Karpas-422 (cell line): Measurements from ENCODE around the gene IREB2. TPM values are rescaled to one million over a fixed set of nuclear protein-coding genes. Genes with fewer than 3 reads are reported as not detected.
A peak's percentile ranks its signal among the peaks of the same experiment; 100 is the strongest.
"Not testable (repeated sequence)": the region's sequence is repeated elsewhere in the genome, so short reads cannot be mapped to it uniquely, and the experiment has no call there.

Experiments used
- DNase-seq: peaks from one replicate; pipeline ENCODE4 v3.0.0-alpha.2; 2015
- H2AFZ ChIP-seq: fragments of 200-600 bp; sonication (generic); 2 replicates; pipeline ENCODE4 v1.6.1; 2014; ENCODE audit warnings: antibody characterized with exemption, low read length, mixed read lengths
- H3K27ac ChIP-seq: fragments of 200-600 bp; sonication (generic); 2 replicates; pipeline ENCODE4 v1.5.1; 2014; ENCODE audit warnings: mild to moderate bottlenecking, low read length, moderate library complexity
- H3K27me3 ChIP-seq: fragments of 200-600 bp; sonication (generic); 2 replicates; pipeline ENCODE4 v1.6.1; 2014; ENCODE audit warnings: low read length, mixed read lengths
- H3K36me3 ChIP-seq: fragments of 200-600 bp; sonication (generic); 2 replicates; pipeline ENCODE4 v1.6.1; 2014; ENCODE audit warnings: low read length, mixed read lengths; ENCODE audit not compliant: insufficient read depth
- H3K4me1 ChIP-seq: fragments of 200-600 bp; sonication (generic); 2 replicates; pipeline ENCODE4 v1.6.1; 2014; ENCODE audit warnings: mild to moderate bottlenecking, low read length, mixed read lengths
- H3K4me2 ChIP-seq: fragments of 200-600 bp; sonication (generic); 2 replicates; pipeline ENCODE4 v1.6.1; 2014; ENCODE audit warnings: low read length, low read depth, mild to moderate bottlenecking; ENCODE audit not compliant: poor library complexity, severe bottlenecking
- H3K4me3 ChIP-seq: fragments of 200-600 bp; sonication (generic); 2 replicates; pipeline ENCODE4 v1.5.1; 2014; ENCODE audit warnings: mild to moderate bottlenecking, antibody characterized with exemption, low read length, mixed read lengths
- H3K79me2 ChIP-seq: fragments of 200-600 bp; sonication (generic); 2 replicates; pipeline ENCODE4 v1.6.1; 2014; ENCODE audit warnings: mild to moderate bottlenecking, low read length, mixed read lengths
- H3K9ac ChIP-seq: fragments of 200-600 bp; sonication (generic); 2 replicates; pipeline ENCODE4 v1.6.0; 2014; ENCODE audit warnings: low read length
- H3K9me2 ChIP-seq: fragments of 200-600 bp; sonication (generic), shearing (Covaris generic); replicated peaks from 2 replicates; pipeline ENCODE4 v1.6.0; 2014; ENCODE audit warnings: mild to moderate bottlenecking, low read length, moderate library complexity; ENCODE audit not compliant: insufficient read depth
- H3K9me3 ChIP-seq: fragments of 300-700, 200-600 bp; sonication (generic); 2 replicates; pipeline ENCODE4 v1.6.1; 2014; ENCODE audit warnings: low read length, mixed read lengths
- H4K20me1 ChIP-seq: fragments of 200-600 bp; sonication (generic); 2 replicates; pipeline ENCODE4 v1.6.1; 2014; ENCODE audit warnings: mild to moderate bottlenecking, antibody characterized with exemption, low read length, low read depth; ENCODE audit not compliant: insufficient read depth
- total RNA-seq: library from RNA; depleted of rRNA; stranded (reverse); fragments of >200 nt; shearing (Covaris generic); gene quantifications from 2 replicates; pipeline ENCODE4 v1.2.3, GENCODE V29; 2014; ENCODE audit warnings: low replicate concordance

Gene IREB2
- total RNA-seq, 1 experiment from 2014 or later = 36.2 TPM

- Histone ChIP-seq H3K9me2 (no peaks in the 10 kb centered on the region), H2AFZ (no peak overlapping the region), H3K4me3 (no peak overlapping the region), H3K4me1 (peaks cover 7% of the 10 kb centered on the region), H4K20me1 (no peaks in the 10 kb centered on the region), H3K79me2 (no peaks in the 10 kb centered on the region), H3K27me3 (no peaks in the 10 kb centered on the region), H3K4me2 (no peak overlapping the region), H3K36me3 (no peaks in the 10 kb centered on the region), H3K27ac (no peak overlapping the region), H3K9ac (no peak overlapping the region), H3K9me3 (no peaks in the 10 kb centered on the region)
- DNase-seq = no peak
Measured at GRCh38 chr15:78432664-78433063, 5.4 kb upstream of the IREB2 start.

DNA sequence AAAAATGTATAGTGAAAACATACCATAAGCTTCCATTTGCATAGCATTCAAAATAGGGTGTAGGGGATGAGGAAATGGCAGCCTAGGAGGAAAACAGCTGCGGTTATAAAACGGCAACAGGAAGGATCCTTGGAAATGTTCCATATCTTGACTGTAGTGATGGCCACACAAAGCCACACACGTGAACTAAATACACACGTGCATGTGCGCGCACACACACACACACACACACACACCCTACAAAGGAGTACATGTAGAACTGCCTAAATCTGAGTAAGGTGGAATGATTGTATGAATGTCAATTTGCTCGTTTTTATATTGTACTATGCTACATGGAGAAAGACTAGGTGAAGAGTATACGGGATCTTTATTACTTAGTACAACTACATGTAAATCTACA is 3.9 kb upstream of the IREB2 start:
- H2AFZ ChIP-seq = no peak overlapping the region
- H3K9me2 ChIP-seq = no peaks in the 10 kb centered on the region
- H3K36me3 ChIP-seq = no peaks in the 10 kb centered on the region
- peaks cover 11% of the 10 kb centered on the region for H3K79me2 ChIP-seq
- peaks cover 8% of the 10 kb centered on the region for H3K4me1 ChIP-seq
- H3K9ac ChIP-seq = no peak overlapping the region
- no peaks in the 10 kb centered on the region for H3K27me3 ChIP-seq
- DNase-seq = no peak
- no peak overlapping the region for H3K4me2 ChIP-seq
- no peak overlapping the region for H3K4me3 ChIP-seq
- no peak overlapping the region for H3K27ac ChIP-seq
- H3K9me3 ChIP-seq = no peaks in the 10 kb centered on the region
- H4K20me1 ChIP-seq = peaks cover 8% of the 10 kb centered on the region; the same call in 1 of the 2 replicates

GRCh38 chr15:78434711-78435110 is 3.3 kb upstream of the IREB2 start:
- H3K4me3 ChIP-seq, H3K4me2 ChIP-seq, H3K27ac ChIP-seq, H3K9ac ChIP-seq, H3K9me2 ChIP-seq, H3K36me3 ChIP-seq, H3K27me3 ChIP-seq, DNase-seq, H3K9me3 ChIP-seq, H2AFZ ChIP-seq: not testable (repeated sequence)
- peaks cover 17% of the 10 kb centered on the region for H3K79me2 ChIP-seq
- H4K20me1 ChIP-seq = peaks cover 10% of the 10 kb centered on the region; the same call in 1 of the 2 replicates
- H3K4me1 ChIP-seq = peaks cover 14% of the 10 kb centered on the region

DNA sequence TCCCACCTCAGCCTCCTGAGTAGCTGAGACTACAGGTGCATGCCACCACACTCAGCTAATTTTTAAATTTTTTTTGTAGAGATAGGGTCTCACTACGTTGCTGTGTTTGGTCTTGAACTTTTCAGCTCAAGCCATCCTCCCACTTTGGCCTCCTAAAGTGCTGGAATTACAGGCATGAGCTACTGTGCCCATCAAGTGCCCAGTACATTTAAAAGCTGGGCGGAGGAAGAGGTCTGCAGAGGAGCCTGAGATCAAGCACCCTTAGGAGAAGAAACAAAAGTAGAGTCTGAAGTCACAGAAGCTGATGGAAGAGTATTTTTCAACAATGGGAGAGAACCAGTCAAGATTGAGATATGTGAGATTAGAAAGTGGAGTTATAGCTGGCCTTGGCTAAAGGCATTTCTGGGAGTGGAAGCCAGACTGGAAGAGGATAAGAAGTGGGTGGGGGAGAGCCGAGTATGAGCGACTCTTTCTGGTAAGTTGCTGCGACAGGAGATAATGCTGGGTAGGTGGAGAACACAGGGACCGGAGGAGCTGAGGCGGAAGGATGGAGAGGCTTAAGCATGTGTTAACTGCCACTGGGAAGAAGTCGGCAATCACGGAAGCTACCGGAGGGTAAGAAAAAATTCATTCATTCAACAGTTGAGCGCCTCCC is 782 bp upstream of the IREB2 start:
- peaks cover 10% of the 10 kb centered on the region; the same call in 1 of the 2 replicates for H4K20me1 ChIP-seq
- no peak for DNase-seq
- 0 out of 2 replicates have a peak overlapping the region, but pooled peaks have one; percentile 68 for H2AFZ ChIP-seq
- H3K27ac ChIP-seq = peak overlapping the region; percentile 69
- H3K4me3 ChIP-seq = peak overlapping the region; percentile 97
- H3K9me2 ChIP-seq = no peaks in the 10 kb centered on the region
- H3K27me3 ChIP-seq = no peaks in the 10 kb centered on the region
- H3K4me1 ChIP-seq = peaks cover 28% of the 10 kb centered on the region
- H3K36me3 ChIP-seq = peaks cover 22% of the 10 kb centered on the region
- peaks cover 42% of the 10 kb centered on the region for H3K79me2 ChIP-seq
- peak overlapping the region; percentile 94 for H3K4me2 ChIP-seq
- peak overlapping the region; percentile 90 for H3K9ac ChIP-seq
- no peaks in the 10 kb centered on the region for H3K9me3 ChIP-seq

GRCh38 chr15:78438619-78439285 is 736 bp downstream of the IREB2 start:
- peaks cover 28% of the 10 kb centered on the region for H3K4me1 ChIP-seq
- peaks cover 36% of the 10 kb centered on the region for H3K36me3 ChIP-seq

GRCh38 chr15:78440375-78441373 is 2.7 kb downstream of the IREB2 start:
- peaks cover 76% of the 10 kb centered on the region for H3K79me2 ChIP-seq
- peak overlapping the region; percentile 96 for H3K4me2 ChIP-seq
- H3K9me3 ChIP-seq = no peaks in the 10 kb centered on the region
- H3K9ac ChIP-seq = no peak overlapping the region
- no peak for DNase-seq
- peaks cover 28% of the 10 kb centered on the region for H3K4me1 ChIP-seq
- no peak overlapping the region for H3K27ac ChIP-seq
- H3K36me3 ChIP-seq = peaks cover 43% of the 10 kb centered on the region
- no peak overlapping the region for H3K4me3 ChIP-seq
- H3K27me3 ChIP-seq = no peaks in the 10 kb centered on the region
- H3K9me2 ChIP-seq = no peaks in the 10 kb centered on the region
- peaks cover 10% of the 10 kb centered on the region; the same call in 1 of the 2 replicates for H4K20me1 ChIP-seq
- H2AFZ ChIP-seq = no peak overlapping the region

More at GRCh38 chr15:78438619-78439285, 736 bp downstream of the IREB2 start:
- H3K9me2 ChIP-seq = no peaks in the 10 kb centered on the region
- H2AFZ ChIP-seq = no peak overlapping the region
- no peaks in the 10 kb centered on the region for H3K9me3 ChIP-seq
- peak overlapping the region; percentile 66 for H3K27ac ChIP-seq
- peak overlapping the region; percentile 96 for H3K4me2 ChIP-seq
- H3K27me3 ChIP-seq = no peaks in the 10 kb centered on the region
- H3K79me2 ChIP-seq = peaks cover 57% of the 10 kb centered on the region
- peak; percentile 67 for DNase-seq
- H3K9ac ChIP-seq = peak overlapping the region; percentile 100
- peaks cover 10% of the 10 kb centered on the region; the same call in 1 of the 2 replicates for H4K20me1 ChIP-seq
- peak overlapping the region; percentile 97 for H3K4me3 ChIP-seq

- H3K27me3 ChIP-seq = no peaks in the 10 kb centered on the region
- H3K9ac ChIP-seq = no peak overlapping the region
- no peaks in the 10 kb centered on the region for H3K9me2 ChIP-seq
- H3K4me1 ChIP-seq = peaks cover 19% of the 10 kb centered on the region
- H3K4me3 ChIP-seq = no peak overlapping the region
- no peak overlapping the region for H2AFZ ChIP-seq
- H3K27ac ChIP-seq = no peak overlapping the region
- H4K20me1 ChIP-seq = peaks cover 12% of the 10 kb centered on the region; the same call in 1 of the 2 replicates
- H3K4me2 ChIP-seq = no peak overlapping the region
- no peaks in the 10 kb centered on the region for H3K9me3 ChIP-seq
- no peak for DNase-seq
- H3K36me3 ChIP-seq = peaks cover 52% of the 10 kb centered on the region
- peaks cover 100% of the 10 kb centered on the region for H3K79me2 ChIP-seq
Measured at GRCh38 chr15:78444255-78444654, 6.2 kb downstream of the IREB2 start.
